Endothelial cell of umbilical vein (primary cell): ENCODE measurements around the gene PDHX. TPM values are rescaled to one million over a fixed set of nuclear protein-coding genes. Genes with fewer than 3 reads are reported as not detected.

Source experiments
- BruUV-seq: library from RNA; stranded (reverse); fragments of 400-500 nt; replicated peaks from 2 replicates; lab custom pipeline; 2021; lab: Mats Ljungman, UMichigan
- CTCF ChIA-PET: fragments of 300-600, 350-600 bp; sonication (Branson Sonifier 250); formaldehyde crosslinking; loops from one replicate; lab custom pipeline; 2021; ENCODE audit warnings: antibody characterized with exemption, inconsistent platforms; lab: Charles Lee
- POLR2A ChIA-PET: fragments of 300-600, 350-600 bp; sonication (Branson Sonifier 250); formaldehyde crosslinking; loops from one replicate; lab custom pipeline; 2021; ENCODE audit warnings: antibody characterized with exemption, inconsistent platforms; lab: Charles Lee
- DNase-seq: peaks from one replicate; pipeline ENCODE4 v3.0.0-alpha.2; 2011; ENCODE audit warnings: low read depth, low spot score
- FAIRE-seq: peaks from 2 replicates; lab custom pipeline; 2011; peaks lifted over from hg19 to GRCh38; lab: Jason Lieb, UNC
- H2AFZ ChIP-seq: 2 replicates; pipeline ENCODE4 v1.6.0; 2012; ENCODE audit warnings: low read depth, low read length, control low read depth, inconsistent platforms
- H3K27ac ChIP-seq: 2 replicates; pipeline ENCODE4 v1.5.1; 2011; ENCODE audit warnings: low read depth, mild to moderate bottlenecking, control low read depth, low read length, moderate library complexity; ENCODE audit not compliant: insufficient read depth
- H3K27me3 ChIP-seq, 2 experiments: 2 replicates each; pipeline versions ENCODE4 v1.6.0 to v1.6.1; 2011; ENCODE audit warnings: low read length in 2 of 2, mixed read lengths in 1 of 2; ENCODE audit not compliant: control insufficient read depth in 2 of 2, insufficient read depth in 2 of 2
- H3K36me3 ChIP-seq, 2 experiments: 2 replicates in 1 of 2; 3 replicates in 1 of 2; pipeline ENCODE4 v1.5.1; 2011; ENCODE audit warnings: low read length in 2 of 2, mild to moderate bottlenecking in 1 of 2, moderate library complexity in 1 of 2; ENCODE audit not compliant: control insufficient read depth in 2 of 2, insufficient read depth in 2 of 2; ENCODE audit errors: extremely low read depth in 1 of 2
- H3K4me1 ChIP-seq: 3 replicates; pipeline ENCODE4 v1.5.1; 2011; ENCODE audit warnings: mild to moderate bottlenecking, low read length; ENCODE audit not compliant: control insufficient read depth, insufficient read depth; ENCODE audit errors: extremely low read depth
- H3K4me2 ChIP-seq: 2 replicates; pipeline ENCODE4 v1.6.1; 2011; ENCODE audit warnings: low read length, control low read depth, mixed read lengths; ENCODE audit not compliant: insufficient read depth
- H3K4me3 ChIP-seq, 3 experiments: fragments of 200-600 bp in 1 of 3; sonication (generic), shearing (Covaris generic) in 1 of 3; replicated peaks in 1 of 3; 2 replicates each; pipeline ENCODE4 v1.5.1; 2011 to 2016; ENCODE audit warnings: control low read depth in 3 of 3, low read length in 3 of 3, mild to moderate bottlenecking in 2 of 3, inconsistent platforms in 1 of 3, low read depth in 1 of 3, moderate library complexity in 1 of 3; ENCODE audit not compliant: insufficient read depth in 1 of 3
- H3K79me2 ChIP-seq: 2 replicates; pipeline ENCODE4 v1.6.0; 2012; ENCODE audit warnings: low read length, inconsistent platforms; ENCODE audit not compliant: control insufficient read depth, insufficient read depth
- H3K9ac ChIP-seq: replicated peaks from 2 replicates; pipeline ENCODE3; 2011; ENCODE audit warnings: low read length, control low read depth; ENCODE audit not compliant: insufficient read depth; ENCODE audit errors: extremely low read depth
- H3K9me1 ChIP-seq: replicated peaks from 3 replicates; pipeline ENCODE4 v1.6.0; 2011; ENCODE audit warnings: mild to moderate bottlenecking, low read length; ENCODE audit not compliant: control insufficient read depth, insufficient read depth; ENCODE audit errors: extremely low read depth
- H3K9me3 ChIP-seq: replicated peaks from 2 replicates; pipeline ENCODE4 v1.5.1; 2012; ENCODE audit warnings: low read length, inconsistent platforms; ENCODE audit not compliant: control insufficient read depth, insufficient read depth
- H4K20me1 ChIP-seq: replicated peaks from 2 replicates; pipeline ENCODE3; 2011; ENCODE audit warnings: mild to moderate bottlenecking, low read length; ENCODE audit not compliant: control insufficient read depth, insufficient read depth; ENCODE audit errors: extremely low read depth
- EZH2 ChIP-seq: IDR thresholded peaks from 2 replicates; pipeline ENCODE4 v1.6.1; 2012; ENCODE audit warnings: borderline replicate concordance, low read depth, mild to moderate bottlenecking, moderate library complexity, low read length, inconsistent platforms; ENCODE audit not compliant: severe bottlenecking
- FOS ChIP-seq: IDR thresholded peaks from 2 replicates; pipeline ENCODE4 v1.6.1; 2011; ENCODE audit warnings: mild to moderate bottlenecking, low read length, moderate library complexity, borderline replicate concordance; ENCODE audit not compliant: insufficient read depth
- GATA2 ChIP-seq: IDR thresholded peaks from 2 replicates; pipeline ENCODE4 v1.7.0; 2011; ENCODE audit warnings: low read depth, mild to moderate bottlenecking, moderate library complexity, mixed read lengths, low read length; ENCODE audit not compliant: insufficient read length, insufficient read depth
- JUN ChIP-seq: IDR thresholded peaks from 2 replicates; pipeline ENCODE4 v1.6.1; 2011; ENCODE audit warnings: borderline replicate concordance, low read depth; ENCODE audit not compliant: insufficient read length, insufficient read depth
- MYC ChIP-seq: IDR thresholded peaks from one replicate; pipeline ENCODE4 v1.6.1; 2011; ENCODE audit warnings: mild to moderate bottlenecking, low read depth, low read length
- POLR2A ChIP-seq: IDR thresholded peaks from 2 replicates; pipeline ENCODE4 v1.6.1; 2012; ENCODE audit warnings: low read depth, mild to moderate bottlenecking, control low read depth, low read length
- POLR2AphosphoS5 ChIP-seq: IDR thresholded peaks from 2 replicates; pipeline ENCODE4 v1.6.1; 2012; ENCODE audit warnings: low read depth, mild to moderate bottlenecking, control low read depth, low read length, moderate library complexity; ENCODE audit not compliant: insufficient read depth
- dilution Hi-C: fragments of 300-500 bp; cut with MboI; formaldehyde crosslinking; loops from one replicate; pipeline ENCODE4 v1.15.0; 2019; ENCODE audit warnings: low sequenced_read_pairs; ENCODE audit not compliant: extremely low pct_ligation_motif_present
- intact Hi-C: fragments of 100-400 bp; cut with micrococcal nuclease; formaldehyde crosslinking; loops from one replicate; pipeline ENCODE4 v1.10.0; 2022
- polyA plus RNA-seq, 4 experiments: library from polyadenylated mRNA; depleted of rRNA in 3 of 4; stranded (reverse) in 3 of 4; unstranded in 1 of 4; fragments of >200 nt; gene quantifications; 2 replicates each; pipeline versions ENCODE4 v1.2.1 to v1.2.3, GENCODE V29; 2011 to 2012; ENCODE audit warnings: missing spikeins in 1 of 4
- total RNA-seq: library from RNA; stranded (reverse); gene quantifications from 2 replicates; pipeline ENCODE4 v1.2.3, GENCODE V29; 2021
- TF ChIP-seq, protein P1 (sequence below), 2 donors: IDR thresholded peaks; 1 replicate in 1 of 2; 2 replicates in 1 of 2; pipeline ENCODE4 v1.5.1; 2011; ENCODE audit warnings: low read length in 2 of 2, mild to moderate bottlenecking in 2 of 2, moderate library complexity in 2 of 2, control low read depth in 1 of 2, inconsistent platforms in 1 of 2, low read depth in 1 of 2; ENCODE audit not compliant: insufficient read depth in 1 of 2; ENCODE audit errors: extremely low read depth in 1 of 2
- TF ChIP-seq, protein P2 (sequence below): IDR thresholded peaks from 2 replicates; pipeline ENCODE4 v1.6.1; 2011; ENCODE audit not compliant: insufficient read depth, insufficient read length

Gene PDHX
- total and polyA plus RNA-seq, 2 donors (not counting 3 experiments of a cell fraction or from before 2014, with no cell fraction given), result 10.5 to 30.5 TPM

DNA sequence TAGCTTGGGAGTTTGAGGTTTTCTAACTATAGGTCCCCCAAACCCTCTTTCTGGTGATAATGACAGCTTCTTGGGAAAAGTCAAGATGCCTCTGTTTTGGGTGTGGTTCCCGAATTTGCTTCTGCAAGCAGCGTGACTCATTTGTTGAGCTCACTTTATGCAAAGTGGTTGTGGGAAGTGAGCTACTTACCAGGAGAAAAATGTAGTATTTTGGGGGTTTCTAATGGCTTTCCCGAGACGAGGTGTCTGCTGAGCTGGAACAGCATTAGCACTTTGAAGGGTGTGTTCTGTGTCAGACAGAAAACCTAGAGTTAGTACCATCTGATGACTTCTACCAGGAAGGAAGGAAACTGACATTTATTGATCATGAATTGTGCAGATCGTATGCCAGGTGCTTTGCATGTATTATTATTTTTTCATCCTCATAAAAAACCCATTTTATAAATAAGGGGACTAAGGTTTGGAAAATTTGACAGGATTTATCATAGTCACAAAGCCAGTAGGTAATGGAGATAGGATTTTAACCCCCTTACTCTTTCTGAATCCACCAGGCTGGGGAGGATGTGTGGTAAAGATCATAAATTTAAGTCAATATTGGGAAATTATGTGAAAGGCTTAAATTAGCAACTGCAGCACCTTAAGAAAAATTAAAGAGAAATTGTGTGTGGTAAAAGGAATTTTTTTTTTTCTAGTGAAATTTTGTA is 113.7 kb downstream of the PDHX start:
- dilution Hi-C loops, result no loop called here
- TSS peak; percentile 60 for BruUV-seq
- H3K4me2 ChIP-seq, result peak overlapping the region; percentile 68
- no peak overlapping the region for H3K9ac ChIP-seq
- no peaks in the 10 kb centered on the region for H3K36me3 ChIP-seq
- H4K20me1 ChIP-seq, result no peaks in the 10 kb centered on the region
- intact Hi-C loops, result loop anchor here (5.0 kb wide), 2 partner anchors 47 to 137 kb away; no protein-coding TSS in a partner anchor
- no peak for FAIRE-seq
- H2AFZ ChIP-seq, result no peak overlapping the region
- CTCF ChIA-PET, result interaction anchor here (0.6 to 2.8 kb wide), 14 partner anchors 9 to 1951 kb away, joined by 3 to 10 read pairs (median 3); no protein-coding TSS in a partner anchor
- POLR2A ChIA-PET, result interaction anchor here (0.7 kb wide), 1 partner anchor 260 kb away, joined by 3 read pairs; no protein-coding TSS in a partner anchor
- H3K9me1 ChIP-seq, result no peaks in the 10 kb centered on the region
- DNase-seq, result no peak
- no peaks in the 10 kb centered on the region for H3K9me3 ChIP-seq
- H3K79me2 ChIP-seq, result no peaks in the 10 kb centered on the region
- no peaks in the 10 kb centered on the region for H3K27me3 ChIP-seq
- no peak overlapping the region for H3K4me3 ChIP-seq
- H3K27ac ChIP-seq, result peak overlapping the region; percentile 82
- H3K4me1 ChIP-seq, result peaks cover 21% of the 10 kb centered on the region
- TF ChIP-seq GATA2 (no peak), EZH2 (no peak), FOS (no peak), POLR2A (no peak), JUN (no peak), POLR2AphosphoS5 (no peak), MYC (no peak)
- TF ChIP-seq, protein P1, sequence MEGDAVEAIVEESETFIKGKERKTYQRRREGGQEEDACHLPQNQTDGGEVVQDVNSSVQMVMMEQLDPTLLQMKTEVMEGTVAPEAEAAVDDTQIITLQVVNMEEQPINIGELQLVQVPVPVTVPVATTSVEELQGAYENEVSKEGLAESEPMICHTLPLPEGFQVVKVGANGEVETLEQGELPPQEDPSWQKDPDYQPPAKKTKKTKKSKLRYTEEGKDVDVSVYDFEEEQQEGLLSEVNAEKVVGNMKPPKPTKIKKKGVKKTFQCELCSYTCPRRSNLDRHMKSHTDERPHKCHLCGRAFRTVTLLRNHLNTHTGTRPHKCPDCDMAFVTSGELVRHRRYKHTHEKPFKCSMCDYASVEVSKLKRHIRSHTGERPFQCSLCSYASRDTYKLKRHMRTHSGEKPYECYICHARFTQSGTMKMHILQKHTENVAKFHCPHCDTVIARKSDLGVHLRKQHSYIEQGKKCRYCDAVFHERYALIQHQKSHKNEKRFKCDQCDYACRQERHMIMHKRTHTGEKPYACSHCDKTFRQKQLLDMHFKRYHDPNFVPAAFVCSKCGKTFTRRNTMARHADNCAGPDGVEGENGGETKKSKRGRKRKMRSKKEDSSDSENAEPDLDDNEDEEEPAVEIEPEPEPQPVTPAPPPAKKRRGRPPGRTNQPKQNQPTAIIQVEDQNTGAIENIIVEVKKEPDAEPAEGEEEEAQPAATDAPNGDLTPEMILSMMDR (IDR thresholded peaks at IDR 0.05; ENCODE audit: extremely low read depth in 1 of 2, insufficient read depth in 1 of 2, low read depth in 1 of 2, low read length in 2 of 2), result no peak
- TF ChIP-seq, protein P2, sequence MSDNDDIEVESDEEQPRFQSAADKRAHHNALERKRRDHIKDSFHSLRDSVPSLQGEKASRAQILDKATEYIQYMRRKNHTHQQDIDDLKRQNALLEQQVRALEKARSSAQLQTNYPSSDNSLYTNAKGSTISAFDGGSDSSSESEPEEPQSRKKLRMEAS, result no peak
